ENCODE data around the gene BCL2.

BCL2 gene

DNA sequence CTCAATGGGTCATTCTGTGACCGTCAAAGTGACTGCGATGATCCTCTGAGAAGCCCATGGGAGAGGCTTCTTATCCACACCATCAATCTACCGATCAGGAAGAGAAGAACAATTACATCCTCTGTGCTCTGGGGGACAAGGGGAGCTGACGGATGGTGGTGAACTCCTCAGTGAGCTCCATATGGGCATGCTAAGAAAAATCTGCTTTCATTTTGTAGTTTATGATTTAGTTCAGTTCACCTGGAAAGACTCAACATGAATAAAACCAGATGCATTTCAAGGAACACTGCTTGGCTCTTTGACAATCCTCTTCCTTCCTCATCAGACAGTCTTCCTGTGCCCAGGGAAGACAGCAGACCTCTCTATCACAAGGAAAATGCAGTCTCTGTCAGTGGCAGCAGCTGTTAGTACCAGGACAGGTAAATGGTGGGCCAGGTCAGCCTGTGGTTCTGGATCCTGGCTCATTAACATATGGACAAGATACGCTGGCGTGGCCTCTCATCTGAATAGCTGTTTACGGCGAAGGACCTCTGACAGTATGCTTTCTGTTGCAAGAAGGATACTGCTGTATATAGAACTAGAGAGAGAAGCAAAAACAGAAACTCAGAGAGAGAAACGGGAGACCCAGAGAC is 176.9 kb downstream of the BCL2 start:
- DNase-seq (ENCODE audit: low read depth, low spot score) = no peak

DNA sequence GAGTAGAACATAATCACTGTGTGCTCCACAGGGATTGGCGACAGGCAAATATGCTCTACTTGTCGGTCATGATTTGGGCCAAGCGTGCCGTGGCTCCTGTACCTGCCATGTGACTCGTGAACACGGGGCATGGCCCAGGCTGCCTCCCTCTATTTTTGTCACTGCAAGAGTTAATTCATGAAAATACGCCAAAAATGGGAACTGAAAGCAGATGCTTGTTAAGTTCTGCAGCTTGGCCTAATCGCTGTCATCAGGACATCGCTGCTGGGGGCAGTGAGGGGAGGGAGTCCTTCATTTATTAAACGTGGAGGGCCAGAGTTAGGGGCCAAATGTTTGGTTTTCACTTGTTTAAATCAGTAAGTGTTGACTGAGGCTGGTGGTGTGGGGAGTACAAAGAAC is 177.8 kb downstream of the BCL2 start:
- DNase-seq (ENCODE audit: low read depth, low spot score) = no peak

DNA sequence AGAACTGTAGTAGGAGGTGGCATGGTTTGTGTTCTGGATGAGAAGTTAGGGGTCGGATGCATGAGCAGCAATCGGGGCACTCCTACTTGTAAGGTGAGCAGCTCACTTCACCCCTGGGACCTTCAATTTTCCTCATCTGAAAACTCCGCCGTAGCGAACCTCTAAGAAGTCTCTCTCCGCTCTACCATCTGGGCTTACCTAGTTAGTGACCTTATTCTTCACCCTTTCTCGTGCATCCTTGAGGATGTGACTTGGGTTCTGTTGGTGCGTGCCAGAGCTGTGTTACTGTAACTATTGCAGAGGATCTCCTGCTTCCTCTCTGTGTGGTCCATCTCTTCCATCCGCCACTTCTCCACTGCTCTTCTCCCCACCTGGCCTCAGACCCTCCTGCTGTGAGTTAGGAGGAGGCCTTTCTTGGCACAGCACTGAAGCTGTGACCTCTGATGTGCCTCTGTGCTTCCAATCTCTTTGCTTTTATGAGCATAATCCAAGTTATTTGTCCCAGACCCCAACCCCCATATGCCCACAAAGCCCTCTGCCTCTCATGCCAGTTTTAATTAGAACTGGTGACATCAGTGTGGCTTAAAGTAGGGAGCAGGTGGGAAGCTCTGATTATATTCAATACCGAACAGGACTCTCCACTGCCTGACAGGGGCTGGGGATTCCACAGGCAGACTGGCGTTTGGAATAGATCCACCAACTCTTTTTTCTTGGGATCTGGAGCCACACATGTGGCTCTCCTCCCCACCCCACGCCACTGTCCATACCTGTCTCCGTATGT is 178.4 kb downstream of the BCL2 start:
- no peak for DNase-seq (ENCODE audit: low read depth, low spot score)

DNA sequence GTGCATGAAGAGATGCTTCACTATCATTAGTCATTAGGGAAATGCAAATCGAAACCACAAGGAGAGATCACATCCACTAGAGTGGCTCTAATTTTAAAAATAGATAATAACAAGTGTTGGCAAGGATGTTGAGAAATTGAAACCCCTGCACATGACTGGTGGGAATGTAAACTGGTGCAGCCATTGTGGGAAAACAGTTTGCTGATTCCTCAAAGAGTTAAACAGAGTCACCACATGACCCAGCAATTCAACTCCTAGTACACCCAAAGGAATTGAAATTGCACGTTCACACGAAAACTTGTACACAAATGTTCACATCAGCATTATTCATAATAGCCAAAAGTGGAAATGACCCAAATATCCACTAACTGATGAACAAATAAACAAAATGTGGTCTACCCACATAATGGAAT is 179.5 kb downstream of the BCL2 start:
- DNase-seq (ENCODE audit: low read depth, low spot score) = no peak

DNA sequence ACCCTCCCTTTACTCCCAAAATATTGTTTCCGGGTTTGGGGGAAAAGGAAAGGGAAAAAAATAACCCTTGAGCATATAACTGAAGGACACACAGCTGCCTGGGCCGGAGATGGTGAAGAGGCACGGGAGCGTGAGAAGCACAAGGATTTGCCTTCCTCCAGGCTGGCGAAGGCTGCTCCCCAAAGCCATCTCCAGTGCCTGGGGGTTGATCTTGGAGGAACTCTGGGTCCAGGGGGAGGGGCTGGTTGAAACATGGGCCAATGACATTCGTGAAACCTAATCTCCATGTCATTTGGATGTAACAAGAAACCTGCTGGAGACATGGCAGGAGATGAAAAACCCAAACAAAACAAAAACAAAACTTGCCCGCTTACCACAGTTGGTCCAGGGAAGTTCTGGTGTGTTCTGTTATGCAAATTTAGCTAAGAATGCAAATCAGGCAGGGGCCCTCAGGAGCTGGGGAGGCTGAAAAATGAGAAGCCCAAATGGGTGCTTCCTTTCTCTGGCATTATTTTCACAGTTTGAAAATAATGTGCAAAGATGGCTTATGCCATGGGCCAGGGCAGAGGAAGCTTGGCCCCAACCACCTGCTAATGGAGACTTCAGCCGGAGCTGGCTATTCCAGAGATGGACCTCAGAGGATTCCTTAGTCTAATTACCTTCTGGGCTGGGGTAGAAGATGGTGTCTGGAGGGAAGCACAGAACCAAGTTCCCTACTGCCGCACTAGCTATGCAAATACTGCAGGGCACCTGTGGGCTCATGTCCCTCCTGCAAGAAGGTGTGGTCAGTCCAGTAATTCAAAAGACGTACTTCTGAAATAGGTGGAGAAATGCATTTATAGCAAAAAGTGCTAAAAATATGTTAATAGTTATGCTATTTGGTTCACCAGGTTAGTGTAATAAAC is 180.9 kb downstream of the BCL2 start:
- no peak for DNase-seq (ENCODE audit: low read depth, low spot score)

DNA sequence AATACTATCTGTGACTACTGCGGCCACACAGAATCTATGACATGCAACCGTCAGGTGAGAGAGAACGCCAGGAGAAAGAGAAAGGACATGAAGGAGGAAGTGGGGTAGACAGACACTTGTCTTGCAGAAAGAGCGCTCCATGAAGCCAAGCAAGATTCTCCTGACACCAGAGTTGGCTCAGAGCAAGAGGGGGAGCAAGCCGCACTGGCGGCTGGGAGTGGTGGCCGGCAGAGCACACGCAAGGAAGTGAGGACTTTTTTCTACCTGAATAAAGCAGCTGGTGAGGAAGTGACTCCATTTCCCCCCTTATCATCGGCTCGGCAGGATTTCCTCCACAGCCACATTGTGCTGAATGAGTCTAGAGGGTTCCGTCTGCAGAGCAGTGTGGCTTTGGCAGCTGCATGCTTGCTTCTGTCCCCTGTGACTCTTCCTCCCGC is 181.6 kb downstream of the BCL2 start:
- DNase-seq (ENCODE audit: low read depth, low spot score) = no peak

DNA sequence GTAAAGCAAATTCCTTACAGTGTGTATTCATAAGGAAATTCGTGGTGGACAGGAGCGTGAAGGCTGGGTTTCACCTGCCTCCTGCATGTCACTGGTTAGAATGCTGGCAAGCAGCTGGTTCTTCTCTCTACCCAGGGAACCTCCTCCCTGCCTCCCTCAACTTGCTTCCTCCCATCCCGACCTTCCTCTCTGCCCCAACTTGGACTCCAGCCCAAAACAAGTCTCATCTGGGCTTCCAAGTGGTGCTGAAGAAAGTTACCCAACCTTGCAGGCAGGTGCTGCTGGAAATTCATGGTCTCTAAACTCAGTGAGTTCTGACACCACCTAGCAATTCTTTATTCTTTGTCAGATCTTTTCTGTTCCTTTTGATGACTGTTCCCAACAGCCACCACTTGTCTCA is 184.5 kb downstream of the BCL2 start:
- DNase-seq (ENCODE audit: low read depth, low spot score) = no peak

DNA sequence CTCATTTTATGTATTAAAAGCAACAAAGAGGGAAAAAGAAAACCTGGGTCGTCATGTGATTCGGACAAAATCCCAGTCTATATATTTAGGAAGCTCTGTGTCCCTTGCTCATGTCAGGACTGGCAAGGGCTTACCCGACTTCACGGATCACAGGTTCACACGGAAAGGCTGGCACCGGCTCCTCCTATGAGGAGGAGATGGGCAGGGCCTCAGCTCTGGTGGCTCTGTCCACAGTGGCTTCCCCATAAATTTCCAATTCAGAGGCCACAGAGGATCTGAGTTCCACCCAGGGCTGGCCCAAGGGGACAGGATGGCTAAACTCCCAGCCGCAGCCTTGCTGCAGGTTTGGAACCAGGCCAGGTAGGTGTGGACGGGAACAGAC is 186.8 kb downstream of the BCL2 start:
- no peak for DNase-seq (ENCODE audit: low read depth, low spot score)

DNA sequence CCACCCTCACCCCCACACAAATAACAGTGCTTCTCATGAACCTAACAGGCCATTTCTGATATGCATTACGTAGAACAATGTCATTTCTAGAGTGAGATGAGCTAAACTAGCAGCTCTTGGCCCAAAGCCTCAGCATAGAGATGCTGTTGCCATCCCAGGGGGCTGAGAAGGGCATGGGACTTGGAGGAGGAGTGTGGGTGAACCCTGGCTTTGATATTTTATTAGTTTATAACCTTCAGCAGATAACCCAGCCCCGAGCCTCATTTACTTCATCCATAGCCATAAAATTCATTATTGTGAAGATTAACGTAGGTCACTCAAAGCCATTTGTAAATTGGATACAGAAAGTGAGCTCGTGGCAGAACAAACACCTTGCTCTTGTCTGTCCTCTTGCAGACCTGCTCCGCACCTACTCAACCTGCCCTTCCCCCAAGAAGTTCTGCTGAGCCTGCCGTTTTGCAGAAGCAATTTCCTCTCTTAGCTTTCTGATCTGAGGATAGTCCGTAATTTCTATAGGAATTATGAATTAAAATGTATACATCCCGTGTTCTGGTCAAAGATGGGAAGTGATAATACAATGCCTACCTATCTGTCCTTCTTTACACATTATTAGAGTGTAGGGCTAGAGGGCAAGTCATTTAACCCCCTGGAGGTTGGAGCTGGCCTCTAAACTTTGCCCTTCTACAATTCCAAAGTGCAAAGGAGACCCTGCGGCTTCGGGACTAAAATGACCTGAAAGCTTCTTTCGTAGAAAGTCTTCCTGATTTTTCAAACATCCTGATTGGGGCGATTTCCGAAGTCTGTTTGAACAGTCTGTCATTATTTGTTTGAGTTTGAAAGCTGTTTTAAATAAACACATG is 187.4 kb downstream of the BCL2 start:
- DNase-seq (ENCODE audit: low read depth, low spot score) = no peak

DNA sequence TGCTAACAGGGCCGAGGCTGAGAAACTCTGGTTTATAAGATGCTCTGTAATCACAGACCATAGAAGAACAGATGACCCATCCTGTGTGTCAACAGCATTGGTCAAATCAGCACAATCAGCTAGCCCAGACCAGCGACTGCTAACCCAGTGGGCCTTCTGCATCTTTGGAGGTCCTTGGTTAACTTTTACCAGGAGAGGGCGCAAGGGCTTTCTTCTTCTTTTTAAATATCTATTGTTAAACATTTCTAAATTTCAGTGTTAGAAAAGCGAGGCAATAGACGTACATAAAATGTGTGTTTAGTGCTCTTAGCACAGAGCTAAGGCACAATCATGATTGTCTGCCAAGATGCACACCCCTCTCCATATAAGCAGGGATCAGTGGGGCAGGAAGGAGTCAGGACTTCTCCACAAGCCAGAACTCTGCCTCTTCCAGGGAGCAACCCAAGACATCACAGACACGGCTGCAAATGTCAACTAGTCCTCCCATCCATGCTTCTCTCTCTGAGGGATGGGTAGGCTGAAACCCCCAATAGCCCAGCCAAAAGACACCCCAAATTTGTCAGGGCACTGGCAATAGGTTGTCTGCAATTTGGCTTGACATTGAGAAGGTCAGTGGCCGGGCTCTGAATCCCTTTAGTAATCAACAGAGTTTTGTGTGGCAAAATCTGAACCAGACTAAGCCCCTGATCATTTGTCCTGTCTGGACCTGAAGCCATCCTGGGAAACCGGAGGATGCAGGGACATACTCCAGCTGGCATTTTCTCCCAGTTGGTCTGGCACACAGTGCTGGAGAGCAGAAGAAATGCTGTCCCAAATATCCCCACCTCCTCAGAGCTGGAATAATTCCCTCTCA is 188.2 kb downstream of the BCL2 start:
- no peak for DNase-seq (ENCODE audit: low read depth, low spot score)

DNA sequence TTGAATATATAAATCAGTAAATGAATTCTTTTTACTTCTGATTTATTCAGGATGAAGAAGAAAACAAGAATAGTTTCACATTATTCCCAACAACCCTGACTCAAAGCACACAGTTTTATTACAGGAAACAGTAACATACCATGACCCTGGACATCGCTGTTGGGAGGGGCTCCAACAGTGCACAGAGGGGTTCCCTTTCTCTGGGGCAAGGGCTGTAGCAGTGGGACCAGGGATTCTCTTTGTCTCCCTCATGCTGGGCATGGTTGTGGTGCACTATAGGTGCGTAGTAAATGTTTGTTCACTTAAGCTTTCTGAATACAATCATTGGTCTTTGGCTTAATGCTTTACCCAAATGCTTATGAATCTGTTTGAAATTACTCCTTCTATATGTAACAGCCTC is 189.4 kb downstream of the BCL2 start:
- no peak for DNase-seq (ENCODE audit: low read depth, low spot score)

DNA sequence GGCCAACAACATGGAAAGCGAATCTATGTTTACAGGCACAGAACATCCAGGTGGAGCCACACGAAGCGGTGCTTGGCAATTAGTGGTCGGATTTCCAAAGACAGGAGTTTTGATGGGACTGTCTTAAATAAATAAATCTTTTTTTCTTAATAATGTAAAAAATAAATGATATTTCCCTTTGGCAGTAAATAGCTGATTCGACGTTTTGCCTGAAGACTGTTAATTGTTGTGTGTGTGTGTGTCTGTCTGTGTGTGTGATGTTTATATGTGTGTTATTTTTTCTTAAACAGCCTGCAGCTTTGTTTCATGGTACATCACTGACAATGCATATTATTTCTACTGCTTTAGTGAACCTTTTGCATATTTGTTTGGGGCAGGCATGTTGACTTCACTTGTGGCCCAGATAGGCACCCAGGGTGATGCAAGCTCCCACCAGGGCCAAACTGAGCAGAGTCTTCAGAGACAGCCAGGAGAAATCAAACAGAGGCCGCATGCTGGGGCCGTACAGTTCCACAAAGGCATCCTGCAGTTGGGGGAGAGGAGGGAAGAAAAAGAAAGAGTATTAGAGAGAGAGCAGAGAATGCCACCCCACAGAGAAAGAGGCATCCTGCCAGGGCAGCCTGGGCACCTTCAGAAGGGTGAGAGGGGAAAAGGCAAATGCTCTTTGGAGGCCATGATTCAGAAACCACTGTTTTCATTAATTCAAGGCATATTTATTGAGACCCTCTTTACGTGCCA is 191.2 kb downstream of the BCL2 start:
- DNase-seq (ENCODE audit: low read depth, low spot score) = no peak

DNA sequence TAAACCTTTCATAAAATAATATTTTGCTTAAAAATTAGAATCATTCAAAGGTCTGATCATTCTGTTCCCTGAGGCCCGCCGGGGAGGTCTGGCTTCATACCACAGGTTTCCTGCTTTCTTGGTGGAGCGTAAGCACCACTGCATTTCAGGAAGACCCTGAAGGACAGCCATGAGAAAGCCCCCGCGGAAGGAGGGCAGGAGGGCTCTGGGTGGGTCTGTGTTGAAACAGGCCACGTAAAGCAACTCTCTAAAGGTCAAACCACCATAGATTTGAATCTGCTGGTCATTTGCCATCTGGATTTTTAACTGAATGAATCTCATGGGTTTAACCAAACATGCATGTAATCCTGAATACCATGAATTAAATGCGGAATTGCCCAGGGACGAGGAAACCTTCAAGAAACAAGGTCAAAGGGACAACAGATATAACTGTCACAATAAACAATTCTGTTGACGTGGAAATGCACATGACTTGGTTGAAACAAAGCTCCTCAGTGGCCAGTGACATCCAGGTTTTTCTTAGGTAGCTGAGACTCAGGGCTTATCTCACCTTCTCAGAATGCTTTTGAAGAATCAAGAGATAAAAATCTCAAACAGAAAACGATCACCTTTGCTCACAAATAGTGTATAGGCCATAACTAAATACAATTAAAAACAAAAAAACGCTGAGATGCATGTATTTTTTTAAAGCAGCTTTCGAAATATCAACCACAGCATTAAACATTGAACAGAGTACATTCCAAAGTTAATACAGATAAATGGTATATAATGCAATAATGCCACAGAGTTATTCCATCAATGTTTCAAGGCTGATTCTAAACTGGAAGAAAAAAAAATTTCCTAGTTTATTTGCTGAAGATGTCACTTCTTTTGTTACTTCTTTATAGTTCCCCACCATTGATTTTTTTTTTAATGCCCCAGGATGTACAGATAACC is 193.2 kb downstream of the BCL2 start:
- DNase-seq (ENCODE audit: low read depth, low spot score) = no peak

DNA sequence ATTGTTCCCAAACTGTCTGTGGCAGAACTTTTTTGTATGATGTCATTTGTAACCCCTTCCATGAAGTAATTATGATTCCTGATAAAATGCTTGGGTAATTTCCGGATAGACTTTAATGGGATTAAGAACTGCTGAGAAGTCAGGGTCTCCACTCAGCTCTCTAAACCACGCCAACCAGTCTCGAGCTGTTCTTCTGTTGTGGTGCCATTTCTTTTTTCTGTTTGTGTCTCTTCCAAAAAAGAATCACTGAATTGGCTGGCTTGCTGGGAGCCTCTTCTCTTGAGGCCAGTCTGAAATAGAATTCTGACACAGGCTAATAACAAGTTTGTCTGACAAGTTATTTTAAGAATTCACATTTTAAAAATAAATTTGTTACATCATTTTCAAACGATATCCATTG is 198.9 kb downstream of the BCL2 start:
- no peak for DNase-seq (ENCODE audit: low read depth, low spot score)

DNA sequence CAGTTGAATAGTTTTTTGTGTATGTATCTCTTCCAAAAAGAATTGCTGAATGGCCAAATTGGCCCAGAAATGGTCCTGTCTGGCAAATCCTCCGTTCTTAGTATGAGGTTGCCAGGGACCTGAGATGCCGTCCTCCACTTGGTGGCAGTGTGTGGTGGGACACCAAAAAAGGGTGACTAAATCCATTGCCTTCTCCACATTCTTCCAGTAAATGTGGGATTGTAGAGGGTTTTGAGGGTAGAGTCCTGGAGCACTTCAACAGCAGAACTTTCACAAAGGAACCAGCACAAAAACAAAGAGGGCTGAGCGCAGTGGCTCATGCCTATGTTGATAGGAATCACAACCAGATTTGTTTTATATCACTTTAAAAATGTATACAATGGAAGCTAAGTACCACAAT is 199.9 kb downstream of the BCL2 start:
- no peak for DNase-seq (ENCODE audit: low read depth, low spot score)

DNA sequence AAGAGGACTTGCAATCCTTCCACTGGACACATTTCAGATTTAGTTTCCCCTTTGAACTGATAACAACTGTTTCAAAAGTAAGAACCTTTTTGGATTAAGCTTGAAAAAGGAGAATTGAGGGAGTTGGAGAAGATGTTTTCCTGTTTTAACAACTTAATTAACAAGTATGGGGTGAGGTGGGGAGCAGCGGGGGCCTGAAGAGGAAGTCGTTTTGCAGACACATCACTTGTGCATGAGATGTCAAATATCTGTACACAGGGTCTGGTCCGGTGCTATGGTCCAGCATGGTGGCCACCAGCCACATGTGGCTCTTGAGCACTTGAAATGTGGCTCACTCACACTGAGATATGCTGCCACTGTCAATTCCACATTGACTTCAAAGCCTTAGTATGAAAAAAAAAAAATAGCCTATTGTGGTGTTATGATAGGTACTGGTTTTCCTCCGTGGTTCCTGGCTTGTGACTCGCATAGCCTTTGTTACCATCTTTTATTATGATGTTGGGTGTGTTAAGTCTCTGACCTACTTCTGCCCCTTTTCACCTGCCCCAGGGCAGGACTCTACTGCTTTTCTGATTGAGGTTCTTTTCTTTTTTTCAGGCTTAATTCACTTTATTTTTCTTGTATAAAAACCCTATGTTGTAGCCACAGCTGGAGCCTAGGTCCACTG is 205.5 kb downstream of the BCL2 start:
- no peak for DNase-seq (ENCODE audit: low read depth, low spot score)

DNA sequence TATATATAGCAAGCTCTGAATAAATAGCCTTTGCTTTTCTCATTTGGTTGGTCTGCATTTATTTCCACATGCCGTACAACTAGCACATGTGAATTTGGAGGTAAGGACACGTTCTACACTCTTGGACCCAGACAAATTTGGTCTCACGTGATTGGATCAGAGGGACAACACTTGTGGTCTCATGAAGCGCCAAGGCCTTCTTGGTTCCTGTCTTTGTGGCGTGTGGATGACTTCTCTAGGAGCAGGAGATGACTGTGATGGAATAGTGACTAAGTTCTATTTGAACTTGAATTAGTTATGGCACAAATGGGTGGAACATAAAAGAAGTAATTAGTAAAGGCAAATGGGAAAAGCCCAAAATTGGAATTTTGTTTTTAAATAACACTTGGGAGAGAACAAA is 206.9 kb downstream of the BCL2 start:
- DNase-seq (ENCODE audit: low read depth, low spot score) = no peak
